HG02884 (cell line): ENCODE measurements around the gene ZNF432.

Experiments used
- ATAC-seq: cut with Tn5 transposase; IDR thresholded peaks from one replicate; pipeline ENCODE4 v1.9.1; 2021; ENCODE audit warnings: mild to moderate bottlenecking, moderate library complexity; ENCODE audit not compliant: unreplicated experiment

The ZNF432 gene

DNA sequence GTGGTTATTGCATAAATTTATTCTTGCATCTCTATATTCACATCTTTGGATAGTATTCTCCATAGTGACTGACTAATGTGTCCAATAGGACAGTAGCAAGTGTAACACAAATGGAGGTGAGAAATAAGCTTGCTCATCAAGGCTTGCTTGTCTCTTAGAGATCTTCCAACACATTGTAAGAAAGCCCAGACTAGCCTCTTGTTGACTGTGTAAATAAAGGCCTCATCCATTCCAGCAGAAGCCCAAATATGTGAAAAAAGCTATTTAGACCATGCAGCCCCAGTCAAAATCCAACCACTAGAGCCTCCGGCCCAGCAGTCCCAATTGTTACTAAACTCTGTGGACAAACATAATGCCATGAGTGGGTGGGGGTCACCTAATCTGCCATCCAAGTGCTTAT is 38.0 kb downstream of the ZNF432 start:
- no peak for ATAC-seq

DNA sequence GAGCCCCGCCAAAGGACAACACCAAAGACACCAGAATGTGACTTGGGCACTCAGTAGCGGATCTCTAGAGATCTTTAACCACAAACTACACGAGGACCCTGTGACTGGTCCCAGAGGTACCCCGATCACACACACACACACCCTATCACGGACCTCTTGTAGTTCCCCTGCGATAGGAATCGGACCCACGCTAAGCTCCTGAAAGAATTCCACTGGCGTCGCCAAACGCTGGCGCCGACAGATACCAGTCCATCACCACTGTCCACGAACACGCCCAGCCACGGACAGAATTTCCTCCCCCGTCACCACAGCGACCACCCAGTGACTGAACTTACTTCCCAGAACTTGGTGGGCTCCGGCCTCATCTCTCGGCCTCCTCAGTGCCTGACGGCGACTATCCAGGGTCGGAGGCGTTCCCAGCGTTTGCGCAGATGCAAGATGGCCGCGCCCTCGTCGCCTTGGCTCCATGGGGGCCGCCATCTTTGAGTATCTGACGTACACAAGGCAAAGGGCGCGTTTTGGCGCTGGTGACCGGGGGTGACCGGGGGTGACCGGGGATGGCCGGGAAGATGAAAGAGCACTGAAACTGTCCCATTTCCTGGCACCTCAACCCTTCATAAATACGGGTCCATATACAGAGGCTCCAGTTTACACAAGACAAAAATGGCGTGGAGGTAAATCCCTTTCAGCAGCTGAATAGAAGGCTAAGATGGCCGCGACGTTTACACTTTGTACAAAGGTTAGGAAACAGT is 40.7 kb downstream of the ZNF432 start, which contains the start of gene ZNF615:
Gene ZNF615, minus strand, starts transcription at position 406 of the 752 bp plus-strand sequence. CDS start 4,500 bp downstream, outside the sequence.
- ATAC-seq = peak; percentile 60

DNA sequence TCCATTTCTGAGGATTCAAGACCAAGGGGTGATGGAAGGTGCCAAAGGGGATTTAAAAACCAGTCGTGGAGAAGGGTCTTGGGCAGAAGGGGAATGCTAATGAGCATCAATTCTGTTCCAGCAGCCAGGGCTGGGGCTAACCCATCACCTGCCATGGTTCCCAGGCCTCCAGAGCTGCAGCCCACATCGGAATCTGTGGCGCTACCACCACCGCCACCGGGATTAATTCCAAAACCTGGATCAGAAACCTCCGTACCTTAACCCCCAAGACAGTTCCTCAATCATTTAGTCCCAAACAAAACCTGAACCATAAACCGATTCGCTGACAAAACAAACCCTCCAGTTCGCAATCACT is 41.2 kb downstream of the ZNF432 start:
- no peak for ATAC-seq

GRCh38 chr19:51994048-51994644 is 54.5 kb downstream of the ZNF432 start:
- no peak for ATAC-seq

DNA sequence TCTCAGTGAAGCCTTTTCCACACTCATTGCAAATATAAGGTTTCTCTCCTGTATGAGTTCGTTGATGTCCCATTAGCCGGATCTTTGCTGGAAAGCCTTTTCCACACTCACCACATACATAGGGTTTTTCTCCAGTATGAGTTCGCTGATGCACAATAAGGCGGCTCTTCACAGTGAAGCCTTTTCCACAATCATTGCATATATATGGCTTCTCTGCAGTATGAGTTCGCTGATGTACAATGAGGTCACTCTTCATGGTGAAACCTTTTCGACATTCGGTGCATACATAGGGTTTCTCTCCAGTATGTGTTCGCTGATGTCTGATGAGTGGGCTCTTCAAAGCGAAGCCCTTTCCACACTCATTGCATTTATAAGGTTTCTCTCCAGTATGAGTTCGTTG is 55.2 kb downstream of the ZNF432 start:
- no peak for ATAC-seq

DNA sequence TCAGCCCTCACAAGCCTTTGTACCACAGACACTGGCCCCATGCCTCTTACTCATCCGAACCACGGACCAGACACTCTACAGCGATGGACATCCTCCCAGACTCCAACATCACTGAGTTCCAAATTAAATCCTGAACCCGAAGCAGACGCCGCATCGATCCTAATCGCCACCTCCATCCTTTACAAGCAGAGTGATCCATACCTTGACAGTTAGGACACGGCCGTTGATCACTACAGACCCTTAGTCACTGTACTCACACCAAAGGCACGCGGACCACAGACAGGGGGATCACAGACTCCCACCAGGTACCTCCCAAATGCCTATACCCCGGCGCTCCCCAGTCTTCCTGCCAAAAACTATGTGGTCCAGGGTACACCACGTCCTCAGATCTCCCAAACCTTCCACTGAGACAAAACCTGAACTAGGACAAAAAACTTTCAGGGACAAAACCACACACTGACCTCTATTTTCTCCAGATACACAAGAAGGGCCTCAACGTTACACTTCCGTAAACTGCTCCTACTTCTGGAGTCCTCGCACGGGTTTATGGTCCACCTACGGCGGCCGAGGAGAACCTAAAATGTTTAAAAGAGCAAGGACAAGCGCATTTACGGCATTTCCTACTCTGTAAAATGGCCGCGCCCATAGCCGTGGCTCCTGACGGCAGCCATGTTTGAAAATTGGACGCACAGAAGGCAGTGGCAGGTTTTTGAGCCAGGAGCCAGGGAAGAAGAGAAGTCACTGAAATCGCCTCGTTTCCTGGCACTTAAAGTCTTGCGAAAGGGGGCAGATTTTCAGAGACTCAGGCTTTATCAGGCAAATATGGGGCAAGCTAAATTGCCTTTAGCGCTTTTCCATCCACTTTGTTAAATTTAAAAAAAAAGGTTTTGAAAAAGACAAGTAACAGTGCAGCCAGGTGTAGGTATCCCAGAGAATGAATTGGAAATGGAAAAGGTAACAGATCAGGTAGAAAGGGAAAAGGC is 62.0 kb downstream of the ZNF432 start, which contains the start of gene ZNF350:
Gene ZNF350, minus strand, starts transcription at position 532 of the 983 bp plus-strand sequence. CDS start 12,480 bp downstream, outside the sequence.
- ATAC-seq = peak; percentile 76

GRCh38 chr19:51983361-51983760 is 65.3 kb downstream of the ZNF432 start:
- ATAC-seq = no peak
